Inflammatory macrophage treated with lipopolysaccharide for 1 hour (primary cell): Measurements from ENCODE around the gene POU5F1.
"Not testable (repeated sequence)": the region's sequence is repeated elsewhere in the genome, so short reads cannot be mapped to it uniquely, and the experiment has no call there.

ENCODE experiments used
- DNase-seq, 2 donors: peaks; one replicate each; pipeline ENCODE4 v3.0.0-alpha.2; 2020 to 2022

Gene POU5F1

DNA sequence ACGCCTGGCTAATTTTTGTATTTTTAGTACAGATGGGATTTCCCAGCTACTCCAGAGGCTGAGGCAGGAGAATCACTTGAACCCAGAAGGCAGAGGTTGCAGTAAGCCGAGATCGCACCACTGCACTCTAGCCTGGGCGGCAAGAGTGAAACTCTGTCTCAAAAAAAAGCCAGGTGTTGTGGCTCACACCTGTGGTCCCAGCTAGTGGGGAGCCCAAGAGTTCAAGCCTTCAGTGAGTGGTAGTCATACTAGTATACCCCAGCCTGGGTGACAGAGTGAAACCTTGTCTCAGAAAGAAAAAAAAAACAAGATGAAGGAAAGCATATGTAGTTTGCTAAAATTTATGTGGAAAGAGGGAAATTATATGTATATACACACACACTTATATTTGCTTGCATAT, 20.0 kb upstream of the POU5F1 start:
- no peak for DNase-seq

- not testable (repeated sequence) for DNase-seq
Measured at GRCh38 chr6:31189223-31189622, 18.7 kb upstream of the POU5F1 start.

DNA sequence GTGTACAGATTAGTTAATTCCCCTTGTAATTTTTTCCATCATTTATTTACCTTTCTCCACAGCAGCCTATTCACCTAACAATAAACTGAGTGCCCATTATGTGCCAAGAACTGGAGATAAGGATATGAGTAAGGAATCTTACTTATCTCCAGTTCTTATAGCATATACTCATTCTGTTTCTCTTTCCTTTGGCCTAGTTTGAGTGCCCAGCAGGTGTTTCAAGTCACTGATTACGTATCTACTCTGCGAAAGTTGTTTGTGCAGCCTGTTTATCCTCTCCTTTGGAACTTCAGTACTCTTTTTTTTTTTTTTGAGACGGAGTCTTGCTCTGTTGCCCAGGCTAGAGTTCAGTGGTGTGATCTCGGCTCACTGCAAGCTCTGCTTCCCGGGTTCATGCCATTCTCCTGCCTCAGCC, 17.3 kb upstream of the POU5F1 start:
- DNase-seq = no peak

DNA sequence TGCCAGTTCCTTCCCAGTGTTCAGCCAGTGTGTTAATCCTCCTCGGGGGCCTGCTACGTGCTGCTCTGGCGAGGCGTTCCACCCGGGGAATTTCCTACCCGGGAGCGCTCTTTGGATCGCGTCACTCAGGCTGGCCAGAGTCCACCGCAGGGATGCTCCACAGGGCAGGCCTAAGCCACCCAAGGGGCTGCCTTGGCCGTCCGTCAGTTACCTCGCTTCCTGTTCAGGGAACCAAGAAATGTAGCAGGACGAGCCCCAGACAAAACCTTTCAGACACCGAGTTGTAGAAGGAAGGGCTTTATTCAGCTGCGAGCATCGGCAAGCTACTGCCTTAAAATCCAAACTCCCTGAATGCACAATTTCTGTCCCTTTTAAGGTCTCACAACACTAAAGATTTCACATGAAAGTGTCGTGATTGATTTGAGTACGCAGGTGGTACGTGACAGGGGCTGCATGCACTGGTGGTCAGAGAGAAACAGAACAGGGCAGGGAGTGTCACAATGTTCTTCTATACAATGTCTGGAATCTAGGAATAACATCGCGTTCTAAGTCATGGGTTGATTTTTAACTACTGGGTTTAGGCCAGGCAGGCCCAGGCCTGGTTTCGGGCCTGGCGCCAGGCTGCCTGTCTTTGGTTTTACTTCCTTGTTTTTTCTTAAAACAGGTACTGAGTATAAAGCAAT, 15.7 kb upstream of the POU5F1 start:
- DNase-seq = no peak

GRCh38 chr6:31185695-31186051, 15.2 kb upstream of the POU5F1 start:
- DNase-seq = not testable (repeated sequence)

DNA sequence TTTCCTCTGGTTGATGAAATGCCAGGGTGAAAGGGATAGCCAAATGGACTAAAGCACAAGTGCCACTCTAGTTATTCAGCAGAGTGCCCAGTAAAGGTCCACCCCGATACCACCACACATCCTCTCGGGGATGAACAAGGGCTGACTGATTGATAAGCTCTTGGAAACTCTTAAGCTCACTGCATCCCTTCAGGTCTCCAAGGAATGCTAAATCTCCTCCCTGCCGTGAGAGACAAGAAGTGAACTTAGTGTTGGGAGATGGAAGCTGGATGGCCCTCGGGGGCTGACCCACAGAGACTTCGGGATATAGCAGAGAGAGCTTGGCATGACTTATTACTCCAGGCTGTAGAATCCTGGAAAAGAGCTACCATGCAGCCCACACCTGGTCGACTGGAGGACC, 13.4 kb upstream of the POU5F1 start:
- DNase-seq = not testable (repeated sequence)

- DNase-seq = not testable (repeated sequence)
Measured at GRCh38 chr6:31183287-31183686, 12.8 kb upstream of the POU5F1 start.

DNA sequence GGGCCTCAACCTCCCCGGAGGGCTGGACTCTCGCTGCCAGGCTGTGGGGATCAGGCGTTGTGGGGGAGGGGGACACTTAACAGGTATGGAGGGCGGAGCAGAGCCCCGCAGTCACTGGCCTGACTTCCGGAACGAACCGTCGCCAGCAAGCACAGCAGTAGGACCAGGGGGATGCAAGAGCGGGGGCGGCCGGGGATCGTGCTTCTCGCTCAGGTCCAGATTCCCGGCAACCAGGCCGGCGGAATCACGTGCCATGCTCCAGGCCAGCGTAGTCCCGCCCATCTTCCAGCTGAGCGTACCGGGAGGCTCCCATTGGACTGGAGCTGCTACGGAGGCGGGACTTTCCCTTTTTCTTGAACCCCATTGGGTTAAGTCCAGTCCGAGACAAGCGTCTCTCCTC, 10.0 kb upstream of the POU5F1 start:
- peak; percentile 60 to 74 for DNase-seq

GRCh38 chr6:31179896-31180295, 9.4 kb upstream of the POU5F1 start:
- DNase-seq = no peak

DNA sequence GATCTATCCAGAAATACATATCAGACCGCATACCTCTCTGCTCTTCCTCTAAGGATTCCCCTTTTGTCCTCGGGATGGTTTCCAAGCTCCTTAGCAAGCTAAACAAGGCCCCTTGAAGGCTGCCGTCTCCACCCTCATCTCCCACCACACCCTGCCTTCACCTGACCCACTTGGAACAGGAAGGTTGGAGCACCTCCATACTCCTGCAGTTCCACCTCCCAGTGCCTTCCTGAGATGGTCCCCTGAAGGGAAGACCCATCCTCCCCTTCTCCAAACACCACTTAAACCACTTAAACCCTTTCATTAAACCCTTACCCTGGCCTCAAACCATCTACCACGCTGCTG, 8.5 kb upstream of the POU5F1 start:
- DNase-seq = no peak

GRCh38 chr6:31178143-31179041, 7.9 kb upstream of the POU5F1 start:
- DNase-seq = peak; percentile 25 to 48

DNA sequence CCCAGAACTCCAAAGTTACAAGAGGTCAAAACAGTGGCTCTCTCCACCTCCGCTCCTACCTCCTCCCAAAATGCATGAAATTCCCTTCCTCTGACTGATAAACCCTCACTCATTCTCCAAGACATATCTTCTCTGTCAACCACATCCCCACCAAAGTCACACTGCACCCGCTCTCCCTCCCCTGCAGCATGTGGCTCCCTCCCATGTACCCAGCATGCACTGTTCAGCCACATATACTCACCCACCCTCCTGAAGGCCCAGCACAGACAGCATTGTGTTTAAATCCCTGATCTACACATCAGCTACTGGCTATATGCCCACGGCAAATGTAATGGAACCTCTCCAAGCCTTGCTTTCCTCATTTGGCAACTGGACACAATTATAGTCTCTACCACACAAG, 5.5 kb upstream of the POU5F1 start:
- DNase-seq = no peak

DNA sequence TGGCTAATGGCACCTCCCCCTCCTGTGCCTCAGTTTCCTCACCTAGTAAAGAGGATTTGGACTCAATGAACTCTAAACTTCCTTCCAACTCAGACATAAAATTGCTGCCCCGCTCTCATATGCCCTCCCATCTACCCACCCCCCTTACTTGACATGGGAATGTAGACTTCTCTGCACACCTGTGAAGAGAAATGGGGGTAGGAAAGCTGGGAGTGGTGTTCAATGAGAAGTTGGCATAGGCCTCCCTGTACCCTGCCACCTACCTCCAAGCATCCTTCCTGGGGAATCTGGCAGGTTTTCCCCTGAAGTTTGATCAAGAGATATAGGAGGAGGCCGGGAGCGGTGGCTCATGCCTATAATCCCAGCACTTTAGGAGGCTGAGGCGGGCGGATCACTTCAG, 3.9 kb upstream of the POU5F1 start:
- DNase-seq = no peak

DNA sequence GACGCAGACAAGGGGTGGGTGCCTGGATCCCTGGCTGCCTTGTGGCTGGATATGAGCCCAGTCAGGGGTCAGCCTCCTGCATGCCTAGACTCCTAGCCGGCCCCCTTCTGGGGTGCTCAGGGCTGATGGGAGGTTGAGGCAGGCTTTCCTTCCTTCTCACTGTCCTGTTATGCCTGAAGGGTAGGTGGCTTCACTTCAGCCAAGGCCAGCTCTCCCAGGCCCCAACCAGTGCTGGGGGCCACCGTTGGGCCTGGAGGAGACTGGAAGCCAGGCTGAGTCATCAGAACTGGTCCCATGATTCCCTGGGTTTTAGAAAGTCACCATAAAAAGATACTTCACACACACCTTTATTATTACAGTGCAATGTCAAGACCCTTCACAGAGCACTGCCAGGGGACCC, 2.9 kb upstream of the POU5F1 start:
- DNase-seq = no peak

DNA sequence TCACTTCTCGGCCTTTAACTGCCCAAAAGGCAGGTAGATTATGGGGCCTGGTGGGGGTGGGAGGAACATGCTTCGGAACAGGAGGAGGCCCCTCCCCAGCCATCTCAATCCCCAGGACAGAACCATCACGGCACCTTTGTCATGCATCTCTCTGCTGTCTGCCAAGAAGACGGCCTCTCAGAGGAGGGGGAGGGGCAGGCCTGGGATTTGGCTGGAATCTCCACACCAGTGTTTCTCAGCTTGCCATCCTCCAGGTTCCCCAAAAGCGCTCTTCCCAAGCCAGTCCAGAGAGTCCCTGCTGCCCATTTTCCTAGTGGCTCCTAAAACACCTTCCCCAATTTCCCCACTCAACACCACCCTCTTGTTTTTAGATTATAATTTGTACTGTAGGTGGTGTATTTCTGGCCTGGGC, 2.5 kb upstream of the POU5F1 start:
- DNase-seq = no peak

- DNase-seq = no peak
Measured at GRCh38 chr6:31171931-31172905, 1.7 kb upstream of the POU5F1 start.

DNA sequence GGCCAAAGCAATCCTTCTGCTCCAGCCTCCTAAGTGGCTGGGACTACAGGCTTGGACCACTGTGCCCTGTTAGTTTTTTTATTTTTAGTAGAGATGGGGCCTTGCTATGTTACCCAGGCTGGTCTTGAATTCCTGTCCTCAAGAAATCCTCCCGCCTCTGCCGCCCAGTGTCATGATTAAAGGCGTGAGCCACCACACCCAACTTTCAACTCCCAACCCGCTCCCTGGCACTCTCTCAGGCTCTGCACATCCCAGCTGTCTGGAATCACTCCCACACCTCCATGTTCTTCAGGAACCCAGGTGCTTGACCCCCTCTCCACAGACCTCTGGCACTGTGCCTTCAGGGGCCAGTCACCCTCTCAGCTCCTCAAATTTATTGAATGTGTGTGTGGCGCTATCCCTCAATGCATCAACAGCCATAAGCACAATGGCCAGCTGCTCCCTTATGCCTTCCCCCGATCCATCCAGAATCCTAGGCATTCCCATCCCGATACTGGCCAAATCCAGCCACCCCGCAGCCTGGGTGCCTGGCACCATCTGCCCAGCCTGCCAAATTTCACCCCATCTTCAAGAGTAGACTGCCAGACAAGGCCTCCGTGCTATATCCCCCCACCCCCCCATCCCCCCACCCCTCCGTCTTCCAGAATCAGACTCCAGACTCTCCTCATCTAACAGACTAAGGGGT, 647 bp upstream of the POU5F1 start:
- DNase-seq = no peak

GRCh38 chr6:31169858-31170599, 453 bp downstream of the POU5F1 start:
- DNase-seq = not testable (repeated sequence)

DNA sequence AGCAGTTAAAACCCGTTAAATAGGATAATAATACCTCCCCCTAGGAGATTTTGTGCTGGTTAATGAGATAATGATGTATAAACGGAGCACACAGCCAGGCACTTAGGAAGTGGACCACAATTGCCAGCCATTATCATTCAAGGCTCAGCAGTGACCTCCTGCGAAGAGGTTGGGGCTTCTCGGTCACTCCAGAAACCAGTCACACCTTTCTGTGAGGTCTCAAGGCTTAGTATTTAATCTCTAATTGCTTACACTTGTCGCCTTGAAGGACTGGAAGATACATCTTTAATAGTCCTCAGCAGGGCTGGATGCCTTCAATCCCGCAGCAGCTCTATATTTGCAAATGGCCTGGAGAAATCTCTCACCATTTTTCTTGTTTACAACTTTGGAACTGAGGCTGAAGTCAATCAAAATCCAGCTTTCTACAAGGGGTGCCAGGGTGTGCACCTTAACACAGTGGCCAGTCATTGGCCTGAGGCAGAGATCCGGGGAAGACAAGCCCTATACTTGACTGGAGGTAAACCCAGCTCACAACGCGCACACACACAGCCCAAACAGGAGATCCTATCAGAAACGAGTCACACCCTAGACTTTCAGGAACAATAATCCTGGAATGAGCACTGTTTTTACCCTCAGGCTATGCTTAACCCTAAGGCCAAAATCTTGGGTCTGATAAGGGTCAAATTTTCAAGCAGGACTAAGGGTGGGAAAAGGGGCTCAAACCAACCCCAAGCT, 1.2 kb downstream of the POU5F1 start:
- DNase-seq = no peak

DNA sequence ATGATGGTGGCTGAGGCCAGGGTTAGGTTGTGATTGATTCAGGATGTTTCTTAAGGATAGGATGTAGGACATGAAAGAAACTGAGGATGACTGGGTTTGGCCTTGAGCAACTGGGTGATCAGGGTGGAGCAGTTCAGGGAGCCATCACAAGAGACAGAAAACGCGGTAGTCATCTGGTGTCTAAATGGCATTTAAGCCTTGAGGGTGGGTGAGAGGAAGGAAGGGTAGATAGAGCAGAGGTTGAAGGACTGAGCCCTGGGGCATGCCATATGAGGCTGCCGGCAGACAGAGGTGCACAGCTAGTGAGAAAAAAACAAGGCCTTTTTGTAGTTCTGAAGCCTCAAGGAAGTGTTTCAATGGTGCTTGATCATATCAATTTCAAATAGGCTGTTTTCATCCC, 1.9 kb downstream of the POU5F1 start:
- no peak for DNase-seq

DNA sequence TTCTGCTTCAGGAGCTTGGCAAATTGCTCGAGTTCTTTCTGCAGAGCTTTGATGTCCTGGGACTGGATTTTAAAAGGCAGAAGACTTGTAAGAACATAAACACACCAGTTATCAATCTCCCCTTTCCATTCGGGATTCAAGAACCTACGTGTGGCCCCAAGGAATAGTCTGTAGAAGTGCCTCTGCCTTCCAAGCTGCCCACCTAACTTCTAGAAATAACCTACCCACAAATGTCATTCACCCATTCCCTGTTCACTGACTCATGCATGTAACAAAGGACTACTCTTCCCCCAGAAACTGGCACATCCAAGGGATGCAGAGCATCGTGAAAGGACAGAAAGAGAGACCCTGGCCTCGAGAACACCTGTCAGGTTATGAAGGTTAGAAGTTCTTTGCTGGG, 4.5 kb downstream of the POU5F1 start:
- no peak for DNase-seq
